ENCODE measurements around the gene MCRS1. TPM values are rescaled to one million over a fixed set of nuclear protein-coding genes. Genes with fewer than 3 reads are reported as not detected.
"Not testable (repeated sequence)": the region's sequence is repeated elsewhere in the genome, so short reads cannot be mapped to it uniquely, and the experiment has no call there.

The MCRS1 gene
- total RNA-seq, 1 experiment from 2014 or later: 28.6 TPM

- no peak within 1 kb of the TSS for H2AFZ ChIP-seq (ENCODE audit: low read length)
- DNase-seq: peak; percentile 83
- H3K4me3 ChIP-seq (ENCODE audit: low read length): peak within 1 kb of the TSS; percentile 60; the same call in 1 of the 2 replicates
Measured at GRCh38 chr12:49538510-49539403, 29.2 kb downstream of the MCRS1 start, which contains the start of gene KCNH3. TSS of gene KCNH3 (plus strand) at chr12:49539030. CDS start at chr12:49539417, 387 bp downstream.

GRCh38 chr12:49537752-49538509 lies 30.0 kb downstream of the MCRS1 start:
- 0 out of 2 replicates have a peak, but pooled peaks cover 3% of the 10 kb centered on the region for H4K20me1 ChIP-seq (ENCODE audit: insufficient read depth, low read depth, low read length)
- H3K79me2 ChIP-seq (ENCODE audit: low read length): no peaks in the 10 kb centered on the region
- H3K36me3 ChIP-seq (ENCODE audit: insufficient read depth, low read length): no peaks in the 10 kb centered on the region
- H3K9me2 ChIP-seq (replicated peaks; ENCODE audit: insufficient read depth, low read length): no peaks in the 10 kb centered on the region
- peak overlapping the region; percentile 53 for H3K4me2 ChIP-seq (ENCODE audit: low read depth, low read length, poor library complexity, severe bottlenecking)
- no peaks in the 10 kb centered on the region for H3K27me3 ChIP-seq (ENCODE audit: low read length)
- no peak overlapping the region for H2AFZ ChIP-seq (ENCODE audit: low read length)
- H3K27ac ChIP-seq (ENCODE audit: low read length): no peak overlapping the region
- H3K4me1 ChIP-seq (ENCODE audit: low read length): peaks cover 31% of the 10 kb centered on the region
- peak; percentile 52 for DNase-seq
- peak overlapping the region; percentile 60; the same call in 1 of the 2 replicates for H3K4me3 ChIP-seq (ENCODE audit: low read length)
- H3K9ac ChIP-seq (ENCODE audit: low read length): peak overlapping the region; percentile 30; the same call in 1 of the 2 replicates
- no peaks in the 10 kb centered on the region for H3K9me3 ChIP-seq (ENCODE audit: low read length)

More at GRCh38 chr12:49538510-49539403, 29.2 kb downstream of the MCRS1 start, which contains the start of gene KCNH3:
- Histone ChIP-seq H3K9me3 (ENCODE audit: low read length) (no peaks in the 10 kb centered on the region), H3K9ac (ENCODE audit: low read length) (peak within 1 kb of the TSS; percentile 30; the same call in 1 of the 2 replicates), H3K4me2 (ENCODE audit: low read depth, low read length, poor library complexity, severe bottlenecking) (peak within 1 kb of the TSS; percentile 53), H3K27ac (ENCODE audit: low read length) (no peak within 1 kb of the TSS), H3K79me2 (ENCODE audit: low read length) (no peaks in the 10 kb centered on the region), H3K27me3 (ENCODE audit: low read length) (no peaks in the 10 kb centered on the region), H3K4me1 (ENCODE audit: low read length) (peaks cover 31% of the 10 kb centered on the region), H3K9me2 (replicated peaks; ENCODE audit: insufficient read depth, low read length) (no peaks in the 10 kb centered on the region), H3K36me3 (ENCODE audit: insufficient read depth, low read length) (no peaks in the 10 kb centered on the region), H4K20me1 (ENCODE audit: insufficient read depth, low read depth, low read length) (0 out of 2 replicates have a peak, but pooled peaks cover 3% of the 10 kb centered on the region)

- Histone ChIP-seq H3K27ac (ENCODE audit: low read length) (no peak overlapping the region), H3K27me3 (ENCODE audit: low read length) (no peaks in the 10 kb centered on the region), H3K4me1 (ENCODE audit: low read length) (peaks cover 31% of the 10 kb centered on the region), H3K9me3 (ENCODE audit: low read length) (no peaks in the 10 kb centered on the region), H3K4me2 (ENCODE audit: low read depth, low read length, poor library complexity, severe bottlenecking) (peak overlapping the region; percentile 53), H4K20me1 (ENCODE audit: insufficient read depth, low read depth, low read length) (0 out of 2 replicates have a peak, but pooled peaks cover 3% of the 10 kb centered on the region), H3K9ac (ENCODE audit: low read length) (0 out of 2 replicates have a peak overlapping the region, but pooled peaks have one; percentile 30), H3K36me3 (ENCODE audit: insufficient read depth, low read length) (no peaks in the 10 kb centered on the region), H2AFZ (ENCODE audit: low read length) (no peak overlapping the region), H3K4me3 (ENCODE audit: low read length) (peak overlapping the region; percentile 60; the same call in 1 of the 2 replicates), H3K9me2 (replicated peaks; ENCODE audit: insufficient read depth, low read length) (no peaks in the 10 kb centered on the region), H3K79me2 (ENCODE audit: low read length) (no peaks in the 10 kb centered on the region)
- no peak for DNase-seq
Measured at GRCh38 chr12:49537231-49537751, 30.7 kb downstream of the MCRS1 start.

GRCh38 chr12:49536526-49537071 lies 31.3 kb downstream of the MCRS1 start:
- Histone ChIP-seq H4K20me1 (ENCODE audit: insufficient read depth, low read depth, low read length) (0 out of 2 replicates have a peak, but pooled peaks cover 1% of the 10 kb centered on the region), H3K4me3 (ENCODE audit: low read length) (no peak overlapping the region), H3K9me2 (replicated peaks; ENCODE audit: insufficient read depth, low read length) (no peaks in the 10 kb centered on the region), H3K27me3 (ENCODE audit: low read length) (no peaks in the 10 kb centered on the region), H2AFZ (ENCODE audit: low read length) (no peak overlapping the region), H3K79me2 (ENCODE audit: low read length) (no peaks in the 10 kb centered on the region), H3K36me3 (ENCODE audit: insufficient read depth, low read length) (no peaks in the 10 kb centered on the region), H3K27ac (ENCODE audit: low read length) (no peak overlapping the region), H3K4me2 (ENCODE audit: low read depth, low read length, poor library complexity, severe bottlenecking) (no peak overlapping the region), H3K4me1 (ENCODE audit: low read length) (peaks cover 31% of the 10 kb centered on the region), H3K9ac (ENCODE audit: low read length) (no peak overlapping the region), H3K9me3 (ENCODE audit: low read length) (no peaks in the 10 kb centered on the region)
- no peak for DNase-seq

GRCh38 chr12:49535921-49536525 lies 31.9 kb downstream of the MCRS1 start:
- H3K27me3 ChIP-seq (ENCODE audit: low read length): no peaks in the 10 kb centered on the region
- H3K9ac ChIP-seq (ENCODE audit: low read length): no peak overlapping the region
- H3K9me2 ChIP-seq (replicated peaks; ENCODE audit: insufficient read depth, low read length): no peaks in the 10 kb centered on the region
- H3K36me3 ChIP-seq (ENCODE audit: insufficient read depth, low read length): no peaks in the 10 kb centered on the region
- H3K4me2 ChIP-seq (ENCODE audit: low read depth, low read length, poor library complexity, severe bottlenecking): no peak overlapping the region
- H2AFZ ChIP-seq (ENCODE audit: low read length): no peak overlapping the region
- H3K79me2 ChIP-seq (ENCODE audit: low read length): no peaks in the 10 kb centered on the region
- no peak for DNase-seq
- H4K20me1 ChIP-seq (ENCODE audit: insufficient read depth, low read depth, low read length): no peaks in the 10 kb centered on the region
- H3K4me3 ChIP-seq (ENCODE audit: low read length): no peak overlapping the region
- H3K4me1 ChIP-seq (ENCODE audit: low read length): peaks cover 31% of the 10 kb centered on the region
- H3K9me3 ChIP-seq (ENCODE audit: low read length): no peaks in the 10 kb centered on the region
- H3K27ac ChIP-seq (ENCODE audit: low read length): no peak overlapping the region

GRCh38 chr12:49534731-49535278 lies 33.1 kb downstream of the MCRS1 start:
- no peaks in the 10 kb centered on the region for H3K9me2 ChIP-seq (replicated peaks; ENCODE audit: insufficient read depth, low read length)
- 0 out of 2 replicates have a peak, but pooled peaks cover 4% of the 10 kb centered on the region for H3K36me3 ChIP-seq (ENCODE audit: insufficient read depth, low read length)
- no peak overlapping the region for H3K4me2 ChIP-seq (ENCODE audit: low read depth, low read length, poor library complexity, severe bottlenecking)
- no peaks in the 10 kb centered on the region for H3K9me3 ChIP-seq (ENCODE audit: low read length)
- no peaks in the 10 kb centered on the region for H4K20me1 ChIP-seq (ENCODE audit: insufficient read depth, low read depth, low read length)
- H3K4me3 ChIP-seq (ENCODE audit: low read length): no peak overlapping the region
- H3K79me2 ChIP-seq (ENCODE audit: low read length): no peaks in the 10 kb centered on the region
- peaks cover 30% of the 10 kb centered on the region for H3K4me1 ChIP-seq (ENCODE audit: low read length)
- no peak for DNase-seq
- no peak overlapping the region for H3K27ac ChIP-seq (ENCODE audit: low read length)
- no peak overlapping the region for H3K9ac ChIP-seq (ENCODE audit: low read length)
- H3K27me3 ChIP-seq (ENCODE audit: low read length): no peaks in the 10 kb centered on the region
- no peak overlapping the region for H2AFZ ChIP-seq (ENCODE audit: low read length)

GRCh38 chr12:49534122-49534521 lies 33.8 kb downstream of the MCRS1 start:
- H3K4me3 ChIP-seq (ENCODE audit: low read length); H3K36me3 ChIP-seq (ENCODE audit: insufficient read depth, low read length); H3K79me2 ChIP-seq (ENCODE audit: low read length); H3K9me3 ChIP-seq (ENCODE audit: low read length); H3K27ac ChIP-seq (ENCODE audit: low read length); H2AFZ ChIP-seq (ENCODE audit: low read length); DNase-seq; H3K9ac ChIP-seq (ENCODE audit: low read length); H3K4me2 ChIP-seq (ENCODE audit: low read depth, low read length, poor library complexity, severe bottlenecking); H4K20me1 ChIP-seq (ENCODE audit: insufficient read depth, low read depth, low read length); H3K27me3 ChIP-seq (ENCODE audit: low read length); H3K9me2 ChIP-seq (replicated peaks; ENCODE audit: insufficient read depth, low read length): not testable (repeated sequence)
- peaks cover 24% of the 10 kb centered on the region for H3K4me1 ChIP-seq (ENCODE audit: low read length)
